GM18499 (cell line): Measurements from ENCODE around the gene KIRREL1.

ENCODE experiments used
- ATAC-seq: cut with Tn5 transposase; IDR thresholded peaks from one replicate; pipeline ENCODE4 v1.9.1; 2021; ENCODE audit warnings: moderate number of reproducible peaks; ENCODE audit not compliant: insufficient read depth, unreplicated experiment

Gene KIRREL1

GRCh38 chr1:157993147-157993917 is at the start of gene KIRREL1:
Gene KIRREL1, plus strand, starts transcription at chr1:157993645. Its CDS starts 32 bp downstream, at chr1:157993677.
- ATAC-seq, result no peak

- ATAC-seq, result no peak
These were observed 48.7 kb upstream of the KIRREL1 start for GRCh38 chr1:157944663-157945280.

GRCh38 chr1:157948312-157949073 is 45.0 kb upstream of the KIRREL1 start:
- ATAC-seq, result no peak

- no peak for ATAC-seq
These were observed 44.4 kb upstream of the KIRREL1 start for GRCh38 chr1:157949074-157949354.

- ATAC-seq, result no peak
These were observed 42.2 kb upstream of the KIRREL1 start for GRCh38 chr1:157951230-157951629.

- no peak for ATAC-seq
These were observed 40.8 kb upstream of the KIRREL1 start for GRCh38 chr1:157952601-157953000.

GRCh38 chr1:157955221-157955620 is 38.2 kb upstream of the KIRREL1 start:
- ATAC-seq, result no peak

- ATAC-seq, result no peak
These were observed 37.6 kb upstream of the KIRREL1 start for GRCh38 chr1:157955857-157956256.

- no peak for ATAC-seq
These were observed 36.7 kb upstream of the KIRREL1 start for GRCh38 chr1:157956732-157957131.

- ATAC-seq, result no peak
These were observed 35.2 kb upstream of the KIRREL1 start for GRCh38 chr1:157958263-157958662.

GRCh38 chr1:157959750-157960149 is 33.7 kb upstream of the KIRREL1 start:
- ATAC-seq, result no peak

GRCh38 chr1:157960773-157961172 is 32.7 kb upstream of the KIRREL1 start:
- no peak for ATAC-seq

- no peak for ATAC-seq
These were observed 31.4 kb upstream of the KIRREL1 start for GRCh38 chr1:157961805-157962762.

- no peak for ATAC-seq
These were observed 29.7 kb upstream of the KIRREL1 start for GRCh38 chr1:157963713-157964112.

GRCh38 chr1:157965584-157965983 is 27.9 kb upstream of the KIRREL1 start:
- no peak for ATAC-seq

GRCh38 chr1:157966031-157966537 is 27.4 kb upstream of the KIRREL1 start:
- ATAC-seq, result no peak

GRCh38 chr1:157967205-157967604 is 26.2 kb upstream of the KIRREL1 start:
- no peak for ATAC-seq

GRCh38 chr1:157968508-157968907 is 24.9 kb upstream of the KIRREL1 start:
- ATAC-seq, result no peak

- no peak for ATAC-seq
These were observed 24.5 kb upstream of the KIRREL1 start for GRCh38 chr1:157968946-157969345.
